ENCODE results near the gene ANGPTL2.

Gene ANGPTL2

GRCh38 chr9:127088724-127089615 lies 33.5 kb downstream of the ANGPTL2 start:
- Histone ChIP-seq H3F3A (ENCODE audit: control insufficient read depth, insufficient read depth) (no peaks in the 10 kb centered on the region), H3K36me3 (ENCODE audit: control insufficient read depth, low read length) (no peaks in the 10 kb centered on the region), H4K20me1 (ENCODE audit: control insufficient read depth, insufficient read depth, low read depth, low read length) (no peaks in the 10 kb centered on the region), H3K4me1 (ENCODE audit: control insufficient read depth, low read length) (no peaks in the 10 kb centered on the region), H3K27ac (ENCODE audit: low read depth, low read length) (no peak overlapping the region), H3K79me2 (ENCODE audit: control insufficient read depth, low read length) (no peaks in the 10 kb centered on the region), H3K9me3 (ENCODE audit: control insufficient read depth, insufficient read depth, low read length) (no peaks in the 10 kb centered on the region), H3K4me3 (ENCODE audit: low read length) (no peak overlapping the region), H3K27me3 (ENCODE audit: control insufficient read depth, low read length) (no peaks in the 10 kb centered on the region), H3K4me2 (ENCODE audit: low read length) (no peak overlapping the region), H3K9me2 (replicated peaks; ENCODE audit: control insufficient read depth, low read length) (no peaks in the 10 kb centered on the region)
- no peak for TF ChIP-seq CTCF (IDR thresholded peaks at IDR 0.05; ENCODE audit: low read depth, low read length, poor library complexity, severe bottlenecking)
- no peak for TF ChIP-seq EZH2phosphoT487 (IDR thresholded peaks at IDR 0.05; ENCODE audit: borderline replicate concordance, low read length)

GRCh38 chr9:127087836-127088235 lies 34.6 kb downstream of the ANGPTL2 start:
- no peaks in the 10 kb centered on the region for H3K79me2 ChIP-seq (ENCODE audit: control insufficient read depth, low read length)
- H3K27me3 ChIP-seq (ENCODE audit: control insufficient read depth, low read length) = no peaks in the 10 kb centered on the region
- TF ChIP-seq EZH2phosphoT487 (IDR thresholded peaks at IDR 0.05; ENCODE audit: borderline replicate concordance, low read length) (no peak), CTCF (IDR thresholded peaks at IDR 0.05; ENCODE audit: low read depth, low read length, poor library complexity, severe bottlenecking) (no peak)
- H3K4me1 ChIP-seq (ENCODE audit: control insufficient read depth, low read length) = no peaks in the 10 kb centered on the region
- H3K36me3 ChIP-seq (ENCODE audit: control insufficient read depth, low read length) = no peaks in the 10 kb centered on the region
- no peak overlapping the region for H3K4me3 ChIP-seq (ENCODE audit: low read length)
- H3K27ac ChIP-seq (ENCODE audit: low read depth, low read length) = no peak overlapping the region
- H3K4me2 ChIP-seq (ENCODE audit: low read length) = no peak overlapping the region
- H3K9me2 ChIP-seq (replicated peaks; ENCODE audit: control insufficient read depth, low read length) = no peaks in the 10 kb centered on the region
- no peaks in the 10 kb centered on the region for H4K20me1 ChIP-seq (ENCODE audit: control insufficient read depth, insufficient read depth, low read depth, low read length)
- H3K9me3 ChIP-seq (ENCODE audit: control insufficient read depth, insufficient read depth, low read length) = no peaks in the 10 kb centered on the region
- H3F3A ChIP-seq (ENCODE audit: control insufficient read depth, insufficient read depth) = no peaks in the 10 kb centered on the region

DNA sequence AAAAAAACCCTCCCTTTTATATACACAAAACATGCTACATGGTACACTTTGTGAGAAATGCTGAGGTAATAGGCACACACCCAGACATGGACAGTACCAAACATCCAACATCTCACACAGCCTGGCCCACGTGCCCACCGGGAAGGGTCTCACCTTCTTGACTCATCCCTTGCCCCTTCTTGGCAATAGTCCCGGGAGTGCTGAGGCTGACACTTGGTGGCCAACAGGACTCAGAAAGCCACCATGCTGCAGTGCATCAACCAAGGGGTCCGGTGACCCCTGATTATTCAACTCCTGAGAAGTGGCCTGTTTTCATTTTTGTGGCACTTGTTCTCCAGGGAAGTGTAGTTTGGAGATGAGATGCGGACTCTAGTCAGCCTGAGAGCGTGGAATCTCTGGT lies 35.0 kb downstream of the ANGPTL2 start:
- no peaks in the 10 kb centered on the region for H3K9me3 ChIP-seq (ENCODE audit: control insufficient read depth, insufficient read depth, low read length)
- no peaks in the 10 kb centered on the region for H3F3A ChIP-seq (ENCODE audit: control insufficient read depth, insufficient read depth)
- H3K27ac ChIP-seq (ENCODE audit: low read depth, low read length) = no peak overlapping the region

More for the DNA sequence above, 35.0 kb downstream of the ANGPTL2 start:
- no peaks in the 10 kb centered on the region for H3K79me2 ChIP-seq (ENCODE audit: control insufficient read depth, low read length)
- no peaks in the 10 kb centered on the region for H3K36me3 ChIP-seq (ENCODE audit: control insufficient read depth, low read length)
- H3K27me3 ChIP-seq (ENCODE audit: control insufficient read depth, low read length) = no peaks in the 10 kb centered on the region
- H3K4me3 ChIP-seq (ENCODE audit: low read length) = no peak overlapping the region
- H3K4me2 ChIP-seq (ENCODE audit: low read length) = no peak overlapping the region
- H3K4me1 ChIP-seq (ENCODE audit: control insufficient read depth, low read length) = no peaks in the 10 kb centered on the region
- H3K9me2 ChIP-seq (replicated peaks; ENCODE audit: control insufficient read depth, low read length) = no peaks in the 10 kb centered on the region
- no peaks in the 10 kb centered on the region for H4K20me1 ChIP-seq (ENCODE audit: control insufficient read depth, insufficient read depth, low read depth, low read length)
- TF ChIP-seq EZH2phosphoT487 (IDR thresholded peaks at IDR 0.05; ENCODE audit: borderline replicate concordance, low read length) = no peak
- no peak for TF ChIP-seq CTCF (IDR thresholded peaks at IDR 0.05; ENCODE audit: low read depth, low read length, poor library complexity, severe bottlenecking)
